SK-N-SH (cell line): ENCODE measurements around the gene RTN4.

ENCODE experiments used
- CTCF ChIP-seq: fragments of 200-600 bp; sonication (generic); IDR thresholded peaks from 2 replicates; pipeline ENCODE4 v1.6.1; 2017; ENCODE audit warnings: antibody characterized with exemption, mild to moderate bottlenecking, moderate library complexity
- EP300 ChIP-seq, 2 experiments: IDR thresholded peaks; 2 replicates each; pipeline versions ENCODE4 v1.4.0 to v1.6.1; 2012; ENCODE audit warnings: borderline replicate concordance in 1 of 2, low read depth in 1 of 2, low read length in 1 of 2
- FOSL2 ChIP-seq: IDR thresholded peaks from 2 replicates; pipeline ENCODE4 v1.4.0; 2012; ENCODE audit warnings: low read depth, mild to moderate bottlenecking, moderate library complexity, borderline replicate concordance
- FOXM1 ChIP-seq: IDR thresholded peaks from 2 replicates; pipeline ENCODE4 v1.4.0; 2012; ENCODE audit warnings: low read depth, mild to moderate bottlenecking
- MAX ChIP-seq: IDR thresholded peaks from 2 replicates; pipeline ENCODE4 v1.4.0; 2012; ENCODE audit warnings: low read depth
- NFIC ChIP-seq: IDR thresholded peaks from 2 replicates; pipeline ENCODE4 v1.4.0; 2012; ENCODE audit warnings: borderline replicate concordance
- RAD21 ChIP-seq: IDR thresholded peaks from 2 replicates; pipeline ENCODE4 v1.6.1; 2012; ENCODE audit warnings: mild to moderate bottlenecking, low read length
- REST ChIP-seq: IDR thresholded peaks from 2 replicates; pipeline ENCODE4 v1.6.1; 2012; ENCODE audit warnings: mild to moderate bottlenecking, low read depth, low read length, moderate library complexity
- TAF1 ChIP-seq: IDR thresholded peaks from 2 replicates; pipeline ENCODE4 v1.6.1; 2012; ENCODE audit warnings: low read depth, mild to moderate bottlenecking, low read length, moderate library complexity, borderline replicate concordance
- TEAD4 ChIP-seq: IDR thresholded peaks from 2 replicates; pipeline ENCODE4 v1.4.0; 2012; ENCODE audit warnings: mild to moderate bottlenecking, borderline replicate concordance; ENCODE audit not compliant: insufficient read depth
- USF1 ChIP-seq: IDR thresholded peaks from 2 replicates; pipeline ENCODE4 v1.4.0; 2012; ENCODE audit warnings: low read depth, borderline replicate concordance

- TF ChIP-seq TEAD4 = no peak
- TF ChIP-seq CTCF = no peak
- TF ChIP-seq REST = no peak
- TF ChIP-seq USF1 = no peak
- TF ChIP-seq TAF1 = no peak
- no peak for TF ChIP-seq EP300 (IDR thresholded peaks at IDR 0.05; ENCODE audit: borderline replicate concordance in 1 of 2, low read depth in 1 of 2, low read length in 1 of 2)
- no peak for TF ChIP-seq FOSL2
- no peak for TF ChIP-seq NFIC
- no peak for TF ChIP-seq FOXM1
- TF ChIP-seq MAX = no peak
- no peak for TF ChIP-seq RAD21
Observed at GRCh38 chr2:55035716-55036115, 14.5 kb downstream of the RTN4 start.
